GM12872 (cell line): ENCODE measurements around the gene HGF.

Experiments
- CTCF ChIP-seq: IDR thresholded peaks from 3 replicates; pipeline ENCODE4 v1.5.1; 2011; ENCODE audit warnings: low read depth, mild to moderate bottlenecking, low read length, moderate library complexity; ENCODE audit not compliant: insufficient read depth

The HGF gene

GRCh38 chr7:81751619-81752317 is 18.1 kb downstream of the HGF start:
- no peak for TF ChIP-seq CTCF

- no peak for TF ChIP-seq CTCF
Observed at GRCh38 chr7:81745637-81746036, 24.2 kb downstream of the HGF start.

- TF ChIP-seq CTCF, result no peak
Observed at GRCh38 chr7:81744389-81744788, 25.5 kb downstream of the HGF start.

GRCh38 chr7:81743665-81744064 is 26.2 kb downstream of the HGF start:
- TF ChIP-seq CTCF, result no peak

- TF ChIP-seq CTCF, result no peak
Observed at GRCh38 chr7:81743201-81743600, 26.6 kb downstream of the HGF start.

- TF ChIP-seq CTCF, result no peak
Observed at GRCh38 chr7:81740403-81740802, 29.4 kb downstream of the HGF start.

GRCh38 chr7:81736091-81736490 is 33.8 kb downstream of the HGF start:
- TF ChIP-seq CTCF, result no peak
